ENCODE data around the gene GALP. TPM values are rescaled to one million over a fixed set of nuclear protein-coding genes. Genes with fewer than 3 reads are reported as not detected.

Gene GALP
- total and polyA plus RNA-seq, 2 experiments from 2014 or later, result not detected

- Histone ChIP-seq H3K36me3 (replicated peaks; ENCODE audit: insufficient read depth, low read depth) (no peaks in the 10 kb centered on the region), H3K27ac (no peak overlapping the region), H3K9me2 (replicated peaks; ENCODE audit: insufficient read depth) (no peaks in the 10 kb centered on the region), H4K20me1 (ENCODE audit: insufficient read depth, poor library complexity, severe bottlenecking) (no peaks in the 10 kb centered on the region), H3K9me3 (ENCODE audit: low read depth) (no peaks in the 10 kb centered on the region), H3K4me2 (no peak overlapping the region), H3K4me1 (ENCODE audit: insufficient read depth) (no peaks in the 10 kb centered on the region), H3K27me3 (no peaks in the 10 kb centered on the region), H3K4me3 (no peak overlapping the region), H2AFZ (no peak overlapping the region), H3K79me2 (no peaks in the 10 kb centered on the region)
- 83% methylated on average over 17 of the region's 17 CpGs for WGBS (ENCODE audit: low lambda C conversion rate, missing lambda C conversion rate)
- TF ChIP-seq, protein P1, sequence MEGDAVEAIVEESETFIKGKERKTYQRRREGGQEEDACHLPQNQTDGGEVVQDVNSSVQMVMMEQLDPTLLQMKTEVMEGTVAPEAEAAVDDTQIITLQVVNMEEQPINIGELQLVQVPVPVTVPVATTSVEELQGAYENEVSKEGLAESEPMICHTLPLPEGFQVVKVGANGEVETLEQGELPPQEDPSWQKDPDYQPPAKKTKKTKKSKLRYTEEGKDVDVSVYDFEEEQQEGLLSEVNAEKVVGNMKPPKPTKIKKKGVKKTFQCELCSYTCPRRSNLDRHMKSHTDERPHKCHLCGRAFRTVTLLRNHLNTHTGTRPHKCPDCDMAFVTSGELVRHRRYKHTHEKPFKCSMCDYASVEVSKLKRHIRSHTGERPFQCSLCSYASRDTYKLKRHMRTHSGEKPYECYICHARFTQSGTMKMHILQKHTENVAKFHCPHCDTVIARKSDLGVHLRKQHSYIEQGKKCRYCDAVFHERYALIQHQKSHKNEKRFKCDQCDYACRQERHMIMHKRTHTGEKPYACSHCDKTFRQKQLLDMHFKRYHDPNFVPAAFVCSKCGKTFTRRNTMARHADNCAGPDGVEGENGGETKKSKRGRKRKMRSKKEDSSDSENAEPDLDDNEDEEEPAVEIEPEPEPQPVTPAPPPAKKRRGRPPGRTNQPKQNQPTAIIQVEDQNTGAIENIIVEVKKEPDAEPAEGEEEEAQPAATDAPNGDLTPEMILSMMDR (IDR thresholded peaks at IDR 0.05; ENCODE audit: poor library complexity), result no peak
- TF ChIP-seq EZH2phosphoT487 (IDR thresholded peaks at IDR 0.05; ENCODE audit: low read depth, severe bottlenecking, unreplicated experiment), result no peak
- no peak for TF ChIP-seq EZH2 (IDR thresholded peaks at IDR 0.05; ENCODE audit: borderline replicate concordance)
- no peak for DNase-seq (ENCODE audit: low spot score)
These were observed 14.0 kb downstream of the GALP start for GRCh38 chr19:56189785-56190184.

DNA sequence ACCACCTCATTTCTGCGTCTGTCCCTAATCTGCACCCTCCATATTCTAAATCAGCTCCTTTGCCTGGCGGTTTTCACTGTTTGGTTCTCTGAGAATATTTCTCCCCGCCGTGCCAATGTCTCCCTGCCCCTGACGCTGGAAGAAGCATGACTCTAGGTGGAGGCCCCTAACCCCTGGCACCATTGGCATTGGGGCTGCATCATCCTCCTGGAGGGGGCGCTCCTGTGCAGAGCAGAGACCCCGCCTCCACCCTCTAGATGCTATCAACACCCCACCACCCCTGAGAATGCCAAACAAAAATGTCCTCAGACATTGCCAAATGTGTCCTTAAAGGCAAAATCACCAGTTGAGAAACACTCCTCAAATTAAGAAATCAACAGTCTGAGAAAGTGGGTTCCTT, 15.3 kb downstream of the GALP start:
- no peaks in the 10 kb centered on the region for H3K79me2 ChIP-seq
- TF ChIP-seq, protein P1 (IDR thresholded peaks at IDR 0.05; ENCODE audit: poor library complexity), result no peak
- TF ChIP-seq EZH2 (IDR thresholded peaks at IDR 0.05; ENCODE audit: borderline replicate concordance) (no peak), EZH2phosphoT487 (IDR thresholded peaks at IDR 0.05; ENCODE audit: low read depth, severe bottlenecking, unreplicated experiment) (no peak)
- no peak overlapping the region for H3K4me2 ChIP-seq
- H3K27ac ChIP-seq, result no peak overlapping the region
- H3K4me3 ChIP-seq, result no peak overlapping the region
- H3K27me3 ChIP-seq, result no peaks in the 10 kb centered on the region
- H3K36me3 ChIP-seq (replicated peaks; ENCODE audit: insufficient read depth, low read depth), result no peaks in the 10 kb centered on the region
- H2AFZ ChIP-seq, result no peak overlapping the region
- no peaks in the 10 kb centered on the region for H3K9me3 ChIP-seq (ENCODE audit: low read depth)
- 70% methylated on average over 7 of the region's 7 CpGs for WGBS (ENCODE audit: low lambda C conversion rate, missing lambda C conversion rate)
- no peak for DNase-seq (ENCODE audit: low spot score)
- H3K9me2 ChIP-seq (replicated peaks; ENCODE audit: insufficient read depth), result no peaks in the 10 kb centered on the region
- no peaks in the 10 kb centered on the region for H3K4me1 ChIP-seq (ENCODE audit: insufficient read depth)
- no peaks in the 10 kb centered on the region for H4K20me1 ChIP-seq (ENCODE audit: insufficient read depth, poor library complexity, severe bottlenecking)

- Histone ChIP-seq H4K20me1 (ENCODE audit: insufficient read depth, poor library complexity, severe bottlenecking) (no peaks in the 10 kb centered on the region), H3K27ac (no peak overlapping the region), H3K4me2 (no peak overlapping the region), H3K9me2 (replicated peaks; ENCODE audit: insufficient read depth) (no peaks in the 10 kb centered on the region), H3K36me3 (replicated peaks; ENCODE audit: insufficient read depth, low read depth) (no peaks in the 10 kb centered on the region), H2AFZ (no peak overlapping the region), H3K4me1 (ENCODE audit: insufficient read depth) (no peaks in the 10 kb centered on the region), H3K79me2 (no peaks in the 10 kb centered on the region), H3K27me3 (no peaks in the 10 kb centered on the region), H3K9me3 (ENCODE audit: low read depth) (no peaks in the 10 kb centered on the region), H3K4me3 (no peak overlapping the region)
- WGBS (ENCODE audit: low lambda C conversion rate, missing lambda C conversion rate), result 88% methylated on average over 10 of the region's 10 CpGs
- no peak for DNase-seq (ENCODE audit: low spot score)
- TF ChIP-seq EZH2 (IDR thresholded peaks at IDR 0.05; ENCODE audit: borderline replicate concordance), result no peak
- no peak for TF ChIP-seq EZH2phosphoT487 (IDR thresholded peaks at IDR 0.05; ENCODE audit: low read depth, severe bottlenecking, unreplicated experiment)
- TF ChIP-seq, protein P1 (IDR thresholded peaks at IDR 0.05; ENCODE audit: poor library complexity), result no peak
These were observed 15.9 kb downstream of the GALP start for GRCh38 chr19:56191711-56192110.
